Keratinocyte (primary cell): ENCODE data around the gene ALDH3A1. TPM values are rescaled to one million over a fixed set of nuclear protein-coding genes. Genes with fewer than 3 reads are reported as not detected.

Experiments used
- DNase-seq: peaks from one replicate; pipeline ENCODE4 v3.0.0-alpha.2; 2011; ENCODE audit warnings: low read depth, missing footprints, low spot score
- FAIRE-seq: peaks from 2 replicates; lab custom pipeline; 2011; peaks lifted over from hg19 to GRCh38; lab: Jason Lieb, UNC
- H2AFZ ChIP-seq: 2 replicates; pipeline ENCODE4 v1.6.0; 2012; ENCODE audit warnings: low read length, control low read depth, inconsistent platforms; ENCODE audit not compliant: control insufficient read depth
- H3K27ac ChIP-seq: 2 replicates; pipeline ENCODE4 v1.5.1; 2011; ENCODE audit warnings: low read length; ENCODE audit not compliant: control insufficient read depth, insufficient read depth
- H3K27me3 ChIP-seq: 3 replicates; pipeline ENCODE4 v1.6.0; 2011; ENCODE audit warnings: low read length; ENCODE audit not compliant: control insufficient read depth, insufficient read depth; ENCODE audit errors: extremely low read depth
- H3K36me3 ChIP-seq, 2 experiments: 2 replicates in 1 of 2; 3 replicates in 1 of 2; pipeline ENCODE4 v1.5.1; 2011; ENCODE audit warnings: low read length in 2 of 2, mild to moderate bottlenecking in 1 of 2; ENCODE audit not compliant: control insufficient read depth in 2 of 2, insufficient read depth in 2 of 2; ENCODE audit errors: extremely low read depth in 1 of 2
- H3K4me1 ChIP-seq: 3 replicates; pipeline ENCODE4 v1.5.1; 2011; ENCODE audit warnings: low read length; ENCODE audit not compliant: control insufficient read depth, insufficient read depth; ENCODE audit errors: extremely low read depth
- H3K4me2 ChIP-seq: 3 replicates; pipeline ENCODE4 v1.6.0; 2011; ENCODE audit warnings: low read depth, low read length; ENCODE audit not compliant: control insufficient read depth, insufficient read depth; ENCODE audit errors: extremely low read depth
- H3K4me3 ChIP-seq, 3 experiments: fragments of 200-600 bp in 1 of 3; sonication (generic) in 1 of 3; 2 replicates in 2 of 3; 3 replicates in 1 of 3; pipeline ENCODE4 v1.5.1; 2011 to 2016; ENCODE audit warnings: low read length in 3 of 3, mild to moderate bottlenecking in 3 of 3, control low read depth in 2 of 3, inconsistent platforms in 1 of 3, low read depth in 1 of 3, mixed read lengths in 1 of 3, mixed run types in 1 of 3, moderate library complexity in 1 of 3; ENCODE audit not compliant: control insufficient read depth in 2 of 3, insufficient read depth in 2 of 3; ENCODE audit errors: extremely low read depth in 1 of 3
- H3K79me2 ChIP-seq: 2 replicates; pipeline ENCODE4 v1.6.0; 2012; ENCODE audit warnings: low read length; ENCODE audit not compliant: control insufficient read depth, insufficient read depth
- H3K9ac ChIP-seq: 3 replicates; pipeline ENCODE4 v1.6.0; 2011; ENCODE audit warnings: low read length; ENCODE audit not compliant: control insufficient read depth, insufficient read depth; ENCODE audit errors: extremely low read depth
- H3K9me1 ChIP-seq: 3 replicates; pipeline ENCODE4 v1.6.0; 2011; ENCODE audit warnings: low read length; ENCODE audit not compliant: control insufficient read depth, insufficient read depth; ENCODE audit errors: extremely low read depth
- H3K9me3 ChIP-seq: 2 replicates; pipeline ENCODE4 v1.5.1; 2012; ENCODE audit warnings: low read depth, low read length; ENCODE audit not compliant: control insufficient read depth
- H4K20me1 ChIP-seq: 3 replicates; pipeline ENCODE4 v1.6.0; 2011; ENCODE audit warnings: low read length; ENCODE audit not compliant: control insufficient read depth, insufficient read depth; ENCODE audit errors: extremely low read depth
- EZH2 ChIP-seq: IDR thresholded peaks from one replicate; pipeline ENCODE4 v1.6.1; 2012; ENCODE audit warnings: inconsistent platforms, mild to moderate bottlenecking, low read length, moderate library complexity
- dilution Hi-C: fragments of 300-500 bp; cut with MboI; formaldehyde crosslinking; loops from one replicate; pipeline ENCODE4 v1.7.0; 2020; ENCODE audit warnings: low sequenced_read_pairs; ENCODE audit not compliant: extremely low pct_ligation_motif_present
- polyA plus RNA-seq, 5 experiments: library from polyadenylated mRNA; depleted of rRNA in 3 of 5; stranded (reverse) in 3 of 5; stranded (forward) in 1 of 5; unstranded in 1 of 5; fragments of >200 nt; gene quantifications; 1 replicate in 1 of 5; 2 replicates in 3 of 5; 3 replicates in 1 of 5; pipeline versions ENCODE4 v1.2.1 to v1.2.3, GENCODE V29; 2011 to 2012; ENCODE audit warnings: missing spikeins in 2 of 5, low read depth in 1 of 5, low replicate concordance in 1 of 5
- TF ChIP-seq, protein P1 (sequence below), 3 experiments: IDR thresholded peaks in 1 of 3; conservative IDR thresholded peaks in 1 of 3; optimal IDR thresholded peaks in 1 of 3; 2 replicates in 2 of 3; 3 replicates in 1 of 3; pipeline versions ENCODE3 to v1.5.1; 2011; ENCODE audit warnings: low read length in 3 of 3, mild to moderate bottlenecking in 3 of 3, moderate library complexity in 2 of 3, control low read depth in 1 of 3, inconsistent platforms in 1 of 3; ENCODE audit not compliant: insufficient read depth in 2 of 3; ENCODE audit errors: extremely low read depth in 1 of 3

ALDH3A1 gene
- polyA plus RNA-seq, 1 donor (not counting 4 experiments of a cell fraction or from before 2014, with no cell fraction given) = 5.8 TPM

- Histone ChIP-seq H3K4me3 (no peak overlapping the region), H3K36me3 (peaks cover 0 to 5% of the 10 kb centered on the region in 2 experiments), H3K4me1 (no peaks in the 10 kb centered on the region), H3K27me3 (no peaks in the 10 kb centered on the region), H3K79me2 (no peaks in the 10 kb centered on the region), H3K4me2 (no peak overlapping the region), H3K9ac (no peak overlapping the region), H2AFZ (no peak overlapping the region), H3K9me1 (no peaks in the 10 kb centered on the region), H4K20me1 (no peaks in the 10 kb centered on the region), H3K27ac (no peak overlapping the region), H3K9me3 (no peaks in the 10 kb centered on the region)
- FAIRE-seq (no peak), DNase-seq (no peak)
- dilution Hi-C loops = no loop called here
- TF ChIP-seq EZH2 = no peak
- TF ChIP-seq, protein P1, sequence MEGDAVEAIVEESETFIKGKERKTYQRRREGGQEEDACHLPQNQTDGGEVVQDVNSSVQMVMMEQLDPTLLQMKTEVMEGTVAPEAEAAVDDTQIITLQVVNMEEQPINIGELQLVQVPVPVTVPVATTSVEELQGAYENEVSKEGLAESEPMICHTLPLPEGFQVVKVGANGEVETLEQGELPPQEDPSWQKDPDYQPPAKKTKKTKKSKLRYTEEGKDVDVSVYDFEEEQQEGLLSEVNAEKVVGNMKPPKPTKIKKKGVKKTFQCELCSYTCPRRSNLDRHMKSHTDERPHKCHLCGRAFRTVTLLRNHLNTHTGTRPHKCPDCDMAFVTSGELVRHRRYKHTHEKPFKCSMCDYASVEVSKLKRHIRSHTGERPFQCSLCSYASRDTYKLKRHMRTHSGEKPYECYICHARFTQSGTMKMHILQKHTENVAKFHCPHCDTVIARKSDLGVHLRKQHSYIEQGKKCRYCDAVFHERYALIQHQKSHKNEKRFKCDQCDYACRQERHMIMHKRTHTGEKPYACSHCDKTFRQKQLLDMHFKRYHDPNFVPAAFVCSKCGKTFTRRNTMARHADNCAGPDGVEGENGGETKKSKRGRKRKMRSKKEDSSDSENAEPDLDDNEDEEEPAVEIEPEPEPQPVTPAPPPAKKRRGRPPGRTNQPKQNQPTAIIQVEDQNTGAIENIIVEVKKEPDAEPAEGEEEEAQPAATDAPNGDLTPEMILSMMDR (optimal IDR thresholded peaks at IDR 0.05 in 1 of 3, IDR thresholded peaks at IDR 0.05 in 1 of 3, conservative IDR thresholded peaks at IDR 0.05 in 1 of 3; ENCODE audit: extremely low read depth in 1 of 3, insufficient read depth in 2 of 3, low read length in 3 of 3) = no peak
Measured at GRCh38 chr17:19769946-19770652, 22.0 kb upstream of the ALDH3A1 start.

- FAIRE-seq (no peak), DNase-seq (no peak)
- H3K36me3 ChIP-seq = no peaks in the 10 kb centered on the region
- no peak overlapping the region for H3K4me2 ChIP-seq
- H3K79me2 ChIP-seq = no peaks in the 10 kb centered on the region
- H3K9me1 ChIP-seq = no peaks in the 10 kb centered on the region
- no peaks in the 10 kb centered on the region for H3K4me1 ChIP-seq
- H3K4me3 ChIP-seq = no peak overlapping the region
- no peak for TF ChIP-seq EZH2
- TF ChIP-seq, protein P1 (optimal IDR thresholded peaks at IDR 0.05 in 1 of 3, IDR thresholded peaks at IDR 0.05 in 1 of 3, conservative IDR thresholded peaks at IDR 0.05 in 1 of 3; ENCODE audit: extremely low read depth in 1 of 3, insufficient read depth in 2 of 3, low read length in 3 of 3) = no peak
- no peaks in the 10 kb centered on the region for H4K20me1 ChIP-seq
- no peaks in the 10 kb centered on the region for H3K9me3 ChIP-seq
- H3K27ac ChIP-seq = no peak overlapping the region
- H3K9ac ChIP-seq = no peak overlapping the region
- dilution Hi-C loops = no loop called here
- H3K27me3 ChIP-seq = no peaks in the 10 kb centered on the region
- no peak overlapping the region for H2AFZ ChIP-seq
Measured at GRCh38 chr17:19768046-19768782, 20.1 kb upstream of the ALDH3A1 start.
